AG10803 (cell line): ENCODE results near the gene IL34.

Source experiments
- DNase-seq: peaks from one replicate; pipeline ENCODE4 v3.0.0; 2010; ENCODE audit warnings: low read depth
- H3K4me3 ChIP-seq: 2 replicates; pipeline ENCODE4 v1.5.1; 2011; ENCODE audit warnings: mild to moderate bottlenecking, low read length, control low read depth
- CTCF ChIP-seq: conservative IDR thresholded peaks from 2 replicates; pipeline ENCODE4 v1.5.1; 2011; ENCODE audit warnings: mild to moderate bottlenecking, low read length, control low read depth, inconsistent platforms

Gene IL34

GRCh38 chr16:70646260-70647241 lies at the start of gene IL34:
Gene IL34 (plus strand): TSS chr16:70646559. CDS start chr16:70646948, 389 bp downstream.
- DNase-seq: no peak
- TF ChIP-seq CTCF: no peak
- no peak within 1 kb of the TSS for H3K4me3 ChIP-seq

GRCh38 chr16:70597135-70597835 lies 49.1 kb upstream of the IL34 start:
- no peak for DNase-seq
- H3K4me3 ChIP-seq: no peak overlapping the region
- TF ChIP-seq CTCF: no peak

- no peak overlapping the region for H3K4me3 ChIP-seq
- no peak for DNase-seq
- TF ChIP-seq CTCF: no peak
These were observed 47.3 kb upstream of the IL34 start for GRCh38 chr16:70598937-70599503.

GRCh38 chr16:70600730-70601129 lies 45.6 kb upstream of the IL34 start:
- TF ChIP-seq CTCF: no peak
- DNase-seq: no peak
- H3K4me3 ChIP-seq: no peak overlapping the region

GRCh38 chr16:70601576-70602575 lies 44.5 kb upstream of the IL34 start:
- DNase-seq: no peak
- TF ChIP-seq CTCF: no peak
- H3K4me3 ChIP-seq: no peak overlapping the region

- DNase-seq: no peak
- TF ChIP-seq CTCF: no peak
- H3K4me3 ChIP-seq: no peak overlapping the region
These were observed 43.5 kb upstream of the IL34 start for GRCh38 chr16:70602831-70603230.
